ENCODE results near the gene LRRC27. TPM values are rescaled to one million over a fixed set of nuclear protein-coding genes. Genes with fewer than 3 reads are reported as not detected.
"Not testable (repeated sequence)": the region's sequence is repeated elsewhere in the genome, so short reads cannot be mapped to it uniquely, and the experiment has no call there.

Gene LRRC27
- total and polyA plus RNA-seq, 2 experiments from 2014 or later = 19.0 to 21.8 TPM

GRCh38 chr10:132351611-132352010, 19.6 kb downstream of the LRRC27 start:
- no peak for DNase-seq (ENCODE audit: low read depth in 1 of 2, low spot score in 1 of 2)
- TF ChIP-seq CTCF (IDR thresholded peaks at IDR 0.05; ENCODE audit: low read depth, low read length) = no peak
- Histone ChIP-seq H3K27me3 (no peaks in the 10 kb centered on the region), H3K36me3 (peaks cover 3% of the 10 kb centered on the region), H3K9me3 (ENCODE audit: low read depth) (no peaks in the 10 kb centered on the region), H3K4me1 (ENCODE audit: low read depth) (no peaks in the 10 kb centered on the region), H3K4me3 (no peak overlapping the region), H3K27ac (no peak overlapping the region)

GRCh38 chr10:132352462-132353308, 20.7 kb downstream of the LRRC27 start:
- not testable (repeated sequence) for H3K27ac ChIP-seq; H3K4me3 ChIP-seq; H3K4me1 ChIP-seq (ENCODE audit: low read depth); H3K36me3 ChIP-seq; H3K9me3 ChIP-seq (ENCODE audit: low read depth); H3K27me3 ChIP-seq
- peak; percentile 56 for TF ChIP-seq CTCF (IDR thresholded peaks at IDR 0.05; ENCODE audit: low read depth, low read length)
- peak; percentile 76 to 80 for DNase-seq (ENCODE audit: low read depth in 1 of 2, low spot score in 1 of 2)

- no peak overlapping the region for H3K4me3 ChIP-seq
- peaks cover 3% of the 10 kb centered on the region for H3K36me3 ChIP-seq
- no peak overlapping the region for H3K27ac ChIP-seq
- no peak for TF ChIP-seq CTCF (IDR thresholded peaks at IDR 0.05; ENCODE audit: low read depth, low read length)
- H3K27me3 ChIP-seq = no peaks in the 10 kb centered on the region
- DNase-seq (ENCODE audit: low read depth in 1 of 2, low spot score in 1 of 2) = no peak
- H3K4me1 ChIP-seq (ENCODE audit: low read depth) = no peaks in the 10 kb centered on the region
- H3K9me3 ChIP-seq (ENCODE audit: low read depth) = no peaks in the 10 kb centered on the region
These were observed 21.7 kb downstream of the LRRC27 start for GRCh38 chr10:132353456-132354355.

DNA sequence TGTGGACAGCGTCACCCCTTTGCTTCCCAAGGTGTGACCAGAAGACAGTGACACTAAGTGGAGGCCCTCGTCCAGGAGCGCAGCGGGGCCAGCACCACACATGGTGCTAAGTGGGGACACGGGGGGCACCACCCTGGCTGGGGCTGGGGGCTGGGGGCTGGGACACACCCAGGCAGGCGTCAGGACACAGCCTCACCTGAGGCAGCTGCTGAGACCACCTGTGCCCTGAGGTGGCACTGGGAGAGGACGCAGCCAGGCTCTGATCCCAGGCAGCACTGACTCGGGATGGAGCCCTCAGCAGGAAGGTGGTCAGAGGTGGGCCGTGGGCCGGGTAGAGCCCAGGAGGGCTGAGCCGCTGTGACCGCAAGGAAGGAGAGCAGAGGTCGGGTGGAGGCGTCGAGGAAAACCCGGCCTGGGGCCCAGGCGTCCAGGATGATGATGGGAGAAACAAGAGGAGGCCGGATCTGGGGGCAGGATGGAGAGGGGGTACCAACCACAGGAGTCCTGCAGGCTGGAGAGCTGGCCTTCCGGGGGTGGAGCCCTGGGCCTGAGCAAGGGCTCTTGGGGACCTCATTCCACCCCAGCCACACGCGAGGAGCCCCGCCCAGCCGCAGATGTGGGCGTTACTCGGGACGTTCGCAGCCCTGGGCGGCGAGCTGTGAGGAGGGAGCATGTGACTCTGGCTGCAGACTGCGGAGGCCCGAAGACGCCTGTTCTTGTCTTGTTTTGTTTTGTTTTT, 22.5 kb downstream of the LRRC27 start:
- no peak overlapping the region for H3K4me3 ChIP-seq
- TF ChIP-seq CTCF (IDR thresholded peaks at IDR 0.05; ENCODE audit: low read depth, low read length) = no peak
- no peaks in the 10 kb centered on the region for H3K36me3 ChIP-seq
- H3K27me3 ChIP-seq = no peaks in the 10 kb centered on the region
- no peaks in the 10 kb centered on the region for H3K4me1 ChIP-seq (ENCODE audit: low read depth)
- H3K27ac ChIP-seq = no peak overlapping the region
- H3K9me3 ChIP-seq (ENCODE audit: low read depth) = no peaks in the 10 kb centered on the region
- DNase-seq (ENCODE audit: low read depth in 1 of 2, low spot score in 1 of 2) = no peak

DNA sequence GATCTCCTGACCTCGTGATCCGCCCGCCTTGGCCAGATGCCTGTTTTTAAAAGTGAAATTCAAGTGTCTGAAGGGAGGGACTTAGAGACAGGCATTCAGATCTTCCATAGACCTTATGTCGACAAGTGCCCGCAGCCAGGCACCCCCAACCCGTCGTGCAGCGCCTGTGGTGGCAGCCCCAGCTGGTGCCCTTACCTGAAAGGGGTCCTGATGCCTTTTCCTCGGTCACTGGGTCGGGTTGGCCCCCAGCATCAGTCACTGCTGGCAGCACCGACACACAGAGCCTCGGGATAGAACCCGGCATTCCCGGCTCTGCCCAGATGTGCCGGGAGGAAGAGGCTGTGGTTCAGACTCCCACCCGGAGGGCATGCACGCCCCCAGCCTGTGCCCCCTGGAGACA, 23.3 kb downstream of the LRRC27 start:
- H3K27me3 ChIP-seq = no peaks in the 10 kb centered on the region
- TF ChIP-seq CTCF (IDR thresholded peaks at IDR 0.05; ENCODE audit: low read depth, low read length) = no peak
- no peaks in the 10 kb centered on the region for H3K36me3 ChIP-seq
- H3K27ac ChIP-seq = no peak overlapping the region
- no peaks in the 10 kb centered on the region for H3K9me3 ChIP-seq (ENCODE audit: low read depth)
- no peak for DNase-seq (ENCODE audit: low read depth in 1 of 2, low spot score in 1 of 2)
- no peak overlapping the region for H3K4me3 ChIP-seq
- H3K4me1 ChIP-seq (ENCODE audit: low read depth) = no peaks in the 10 kb centered on the region

Data from cardiac muscle cell (in vitro differentiated cells and primary cell).